HepG2 (cell line): Measurements from ENCODE around the gene FGGY. TPM values are rescaled to one million over a fixed set of nuclear protein-coding genes. Genes with fewer than 3 reads are reported as not detected.

Source experiments
- ATAC-seq: fragments of 200-7000 bp; cut with Tn5 transposase; 3 replicates; pipeline ENCODE4 v1.9.1; 2020; ENCODE audit warnings: mild to moderate bottlenecking, moderate library complexity
- BruUV-seq: library from RNA; stranded (reverse); fragments of 400-500 nt; replicated peaks from 2 replicates; lab custom pipeline; 2021; lab: Mats Ljungman, UMichigan
- CTCF ChIA-PET: fragments of 300-600 bp; formaldehyde crosslinking; extraction: SDS; loops from one replicate; lab custom pipeline; 2021; ENCODE audit warnings: low total read pairs, inconsistent platforms, low intra/inter-chr PET ratio; lab: Yijun Ruan, JAX
- POLR2A ChIA-PET: fragments of 350-600 bp; sonication (Branson Sonifier 250); formaldehyde crosslinking; loops from one replicate; lab custom pipeline; 2020; ENCODE audit warnings: antibody characterized with exemption, inconsistent platforms; lab: Yijun Ruan, JAX
- DNase-seq: peaks from one replicate; pipeline ENCODE4 v3.0.0-alpha.2; 2015; ENCODE audit warnings: low spot score
- FAIRE-seq: peaks from 3 replicates; lab custom pipeline; 2011; peaks lifted over from hg19 to GRCh38; lab: Jason Lieb, UNC
- H2AFZ ChIP-seq: one replicate; pipeline ENCODE4 v1.6.1; 2011; ENCODE audit warnings: low read length, inconsistent platforms
- H3K27ac ChIP-seq: fragments of 300-600 bp; 3 replicates; pipeline ENCODE4 v1.8.0; 2011; ENCODE audit warnings: mixed run types, mild to moderate bottlenecking, mixed read lengths, low read length, inconsistent platforms; ENCODE audit not compliant: insufficient read depth; ENCODE audit errors: extremely low read length
- H3K27me3 ChIP-seq, 2 experiments: fragments of 200-600 bp in 1 of 2; 2 replicates in 1 of 2; 3 replicates in 1 of 2; pipeline versions ENCODE4 v1.6.0 to v1.8.0; 2011; ENCODE audit warnings: low read length in 2 of 2, mild to moderate bottlenecking in 2 of 2, moderate library complexity in 2 of 2, inconsistent platforms in 1 of 2; ENCODE audit not compliant: insufficient read depth in 2 of 2, control insufficient read depth in 1 of 2
- H3K36me3 ChIP-seq, 2 experiments: fragments of 200-600 bp in 1 of 2; replicated peaks in 1 of 2; 2 replicates in 1 of 2; 3 replicates in 1 of 2; pipeline versions ENCODE4 v1.5.1 to v1.8.0; 2011; ENCODE audit warnings: low read length in 2 of 2, inconsistent platforms in 1 of 2; ENCODE audit not compliant: insufficient read depth in 2 of 2, control insufficient read depth in 1 of 2
- H3K4me1 ChIP-seq: 2 replicates; pipeline ENCODE4 v1.5.1; 2012; ENCODE audit warnings: low read length, inconsistent platforms; ENCODE audit not compliant: insufficient read depth
- H3K4me2 ChIP-seq: 2 replicates; pipeline ENCODE4 v1.6.0; 2011; ENCODE audit warnings: low read depth, low read length, inconsistent platforms
- H3K4me3 ChIP-seq, 3 experiments: fragments of 200-600 bp in 1 of 3; sonication (generic), shearing (Covaris generic) in 1 of 3; replicated peaks in 1 of 3; 2 replicates each; pipeline ENCODE4 v1.5.1; 2011 to 2016; ENCODE audit warnings: low read length in 3 of 3, inconsistent platforms in 2 of 3, low read depth in 2 of 3, mild to moderate bottlenecking in 2 of 3, control low read depth in 1 of 3, mixed read lengths in 1 of 3; ENCODE audit not compliant: insufficient read depth in 1 of 3
- H3K79me2 ChIP-seq: one replicate; pipeline ENCODE4 v1.6.1; 2011; ENCODE audit warnings: low read length, inconsistent platforms; ENCODE audit not compliant: insufficient read depth
- H3K9ac ChIP-seq: 2 replicates; pipeline ENCODE4 v1.6.0; 2011; ENCODE audit warnings: mild to moderate bottlenecking, low read depth, low read length, inconsistent platforms; ENCODE audit not compliant: insufficient read depth
- H3K9me3 ChIP-seq: 2 replicates; pipeline ENCODE4 v1.5.1; 2012; ENCODE audit warnings: mild to moderate bottlenecking, low read length
- H4K20me1 ChIP-seq: 2 replicates; pipeline ENCODE4 v1.6.0; 2011; ENCODE audit warnings: inconsistent platforms, mild to moderate bottlenecking, low read length, moderate library complexity; ENCODE audit not compliant: insufficient read depth
- ARNT2 ChIP-seq: sonication (generic); formaldehyde crosslinking; IDR thresholded peaks from 2 replicates; pipeline ENCODE4 v1.8.0; 2022; ENCODE audit warnings: mild to moderate bottlenecking, low read depth, missing genetic modification reagents, moderate library complexity
- E2F1 ChIP-seq: sonication (generic); formaldehyde crosslinking; IDR thresholded peaks from 2 replicates; pipeline ENCODE4 v1.5.0; 2020; ENCODE audit warnings: missing genetic modification reagents
- ETV5 ChIP-seq: IDR thresholded peaks from 2 replicates; pipeline ENCODE4 v1.6.1; 2018; ENCODE audit warnings: missing biosample characterization, missing genetic modification reagents, inconsistent platforms, borderline replicate concordance
- IRX3 ChIP-seq: sonication (generic); formaldehyde crosslinking; IDR thresholded peaks from 2 replicates; pipeline ENCODE4 v1.8.1; 2023; ENCODE audit warnings: mild to moderate bottlenecking, low read depth, missing genetic modification reagents, borderline replicate concordance
- NFATC3 ChIP-seq: sonication (generic); formaldehyde crosslinking; IDR thresholded peaks from 2 replicates; pipeline ENCODE4 v1.5.1; 2020; ENCODE audit warnings: mild to moderate bottlenecking, missing genetic modification reagents
- PAX8 ChIP-seq: sonication (generic); formaldehyde crosslinking; IDR thresholded peaks from 2 replicates; pipeline ENCODE4 v1.8.0; 2022; ENCODE audit warnings: mild to moderate bottlenecking, missing genetic modification reagents, borderline replicate concordance
- REST ChIP-seq, 2 experiments: IDR thresholded peaks; 2 replicates each; pipeline ENCODE4 v1.6.1; 2011 to 2012; ENCODE audit warnings: low read length in 2 of 2, borderline replicate concordance in 1 of 2, low read depth in 1 of 2, mild to moderate bottlenecking in 1 of 2, moderate library complexity in 1 of 2
- SIN3B ChIP-seq: fragments of 150-350 bp; IDR thresholded peaks from 2 replicates; pipeline ENCODE4 v1.6.1; 2014; ENCODE audit warnings: low read length
- SNAPC4 ChIP-seq: sonication (generic); formaldehyde crosslinking; IDR thresholded peaks from 2 replicates; pipeline ENCODE4 v1.4.0; 2020; ENCODE audit warnings: mild to moderate bottlenecking, missing genetic modification reagents
- ZMAT3 ChIP-seq: sonication (generic); formaldehyde crosslinking; conservative IDR thresholded peaks from 2 replicates; pipeline ENCODE4 v1.7.0; 2021; ENCODE audit warnings: missing genetic modification reagents
- WGBS: methylation state at CpG from one replicate; pipeline ENCODE4 v1.1.6; 2017; ENCODE audit warnings: low lambda C conversion rate; 5-methylcytosine and 5-hydroxymethylcytosine counted together
- in situ Hi-C: cut with HindIII; loops from 2 replicates; pipeline ENCODE4 v1.10.0; 2017; ENCODE audit warnings: low pct_unique_long_range_greater_than_20kb; ENCODE audit not compliant: extremely low pct_ligation_motif_present
- intact Hi-C: fragments of 100-400 bp; cut with micrococcal nuclease; formaldehyde crosslinking; loops from one replicate; pipeline ENCODE4 v1.10.0; 2022; ENCODE audit not compliant: unreplicated experiment
- polyA plus RNA-seq, 8 experiments: library from polyadenylated mRNA; depleted of rRNA in 3 of 8; stranded (reverse) in 7 of 8; unstranded in 1 of 8; fragments of >200 nt; fragmentation: Illumina TruSeq in 4 of 8; extraction: Trizol in 4 of 8; gene quantifications; 2 replicates each; pipeline versions ENCODE4 v1.2.1 to v1.2.3, GENCODE V29; 2011 to 2016; ENCODE audit warnings: low read depth in 4 of 8, missing spikeins in 1 of 8, mixed read lengths in 1 of 8; ENCODE audit not compliant: insufficient read depth in 1 of 8
- total RNA-seq, 5 experiments: library from RNA; depleted of rRNA; stranded (reverse); fragments of >200 nt; fragmentation: Illumina TruSeq; extraction: Trizol; gene quantifications; 2 replicates each; pipeline ENCODE4 v1.2.3, GENCODE V29; 2016; ENCODE audit warnings: low read depth in 1 of 5

The FGGY gene
- total and polyA plus RNA-seq, 2 of the 13 experiments (the other 11 are each of a cell fraction or from before 2014, with no cell fraction given) = 15.7 to 27.5 TPM

GRCh38 chr1:59329412-59330053 lies 32.6 kb downstream of the FGGY start:
- Histone ChIP-seq H2AFZ (no peak overlapping the region), H3K4me1 (no peaks in the 10 kb centered on the region), H3K4me3 (no peak overlapping the region), H3K4me2 (no peak overlapping the region), H3K79me2 (no peaks in the 10 kb centered on the region), H3K27me3 (no peaks in the 10 kb centered on the region), H4K20me1 (no peaks in the 10 kb centered on the region), H3K36me3 (no peaks in the 10 kb centered on the region), H3K9ac (no peak overlapping the region), H3K9me3 (no peaks in the 10 kb centered on the region), H3K27ac (no peak overlapping the region)
- DNase-seq = no peak
- intact Hi-C loops = no loop called here
- no peak for FAIRE-seq
- no peak for ATAC-seq
- in situ Hi-C loops = no loop called here
- BruUV-seq = no TSS peak
- over 99% methylated on average over 4 of the region's 4 CpGs for WGBS
- POLR2A ChIA-PET = no interaction called here
- CTCF ChIA-PET = no interaction called here
- no peak for TF ChIP-seq REST (IDR thresholded peaks at IDR 0.05; ENCODE audit: borderline replicate concordance in 1 of 2, low read depth in 1 of 2, low read length in 2 of 2)
- no peak for TF ChIP-seq NFATC3 (CRISPR knock-in tag)
- TF ChIP-seq ZMAT3 (CRISPR knock-in tag) = no peak
- TF ChIP-seq ARNT2 (CRISPR knock-in tag) = no peak
- no peak for TF ChIP-seq ETV5 (CRISPR knock-in tag)
- TF ChIP-seq E2F1 (CRISPR knock-in tag) = no peak
- TF ChIP-seq SIN3B = no peak
- TF ChIP-seq IRX3 (CRISPR knock-in tag) = no peak
- no peak for TF ChIP-seq SNAPC4
- TF ChIP-seq PAX8 (CRISPR knock-in tag) = no peak
